A673 (cell line): Measurements from ENCODE around the gene SLC5A2.
"Not testable (repeated sequence)": the region's sequence is repeated elsewhere in the genome, so short reads cannot be mapped to it uniquely, and the experiment has no call there.

Source experiments
- EZH2 ChIP-seq: fragments of 200-600 bp; sonication (generic); IDR thresholded peaks from 2 replicates; pipeline ENCODE4 v1.6.1; 2017; ENCODE audit warnings: borderline replicate concordance, low read depth, mild to moderate bottlenecking, mixed read lengths, antibody characterized with exemption, low read length; ENCODE audit not compliant: poor library complexity, severe bottlenecking
- TF ChIP-seq, protein P1 (sequence below): fragments of 300-800, 200-600 bp; sonication (generic); conservative IDR thresholded peaks from 2 replicates; pipeline ENCODE4 v1.5.1; 2017; ENCODE audit warnings: low read depth, mild to moderate bottlenecking, antibody characterized with exemption, low read length, moderate library complexity, mixed read lengths

DNA sequence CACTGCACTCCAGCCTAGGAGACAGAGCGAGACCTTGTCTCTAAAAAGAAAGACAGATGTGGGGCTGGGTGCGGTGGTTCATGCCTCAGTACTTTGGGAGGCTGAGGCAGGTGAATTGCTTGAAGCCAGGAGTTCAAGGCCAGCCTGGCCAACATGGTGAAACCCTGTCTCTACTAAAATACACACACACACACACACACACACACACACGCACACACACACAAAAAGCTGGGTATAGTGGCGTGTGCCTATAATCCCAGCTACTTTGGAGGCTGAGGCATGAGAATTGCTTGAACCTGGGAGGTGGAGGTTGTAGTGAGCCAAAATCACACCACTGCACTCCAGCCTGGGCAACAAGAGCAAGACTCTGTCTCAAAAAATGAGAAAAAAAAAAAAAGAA lies 1.1 kb downstream of the SLC5A2 start:
- not testable (repeated sequence) for TF ChIP-seq EZH2
- TF ChIP-seq, protein P1, sequence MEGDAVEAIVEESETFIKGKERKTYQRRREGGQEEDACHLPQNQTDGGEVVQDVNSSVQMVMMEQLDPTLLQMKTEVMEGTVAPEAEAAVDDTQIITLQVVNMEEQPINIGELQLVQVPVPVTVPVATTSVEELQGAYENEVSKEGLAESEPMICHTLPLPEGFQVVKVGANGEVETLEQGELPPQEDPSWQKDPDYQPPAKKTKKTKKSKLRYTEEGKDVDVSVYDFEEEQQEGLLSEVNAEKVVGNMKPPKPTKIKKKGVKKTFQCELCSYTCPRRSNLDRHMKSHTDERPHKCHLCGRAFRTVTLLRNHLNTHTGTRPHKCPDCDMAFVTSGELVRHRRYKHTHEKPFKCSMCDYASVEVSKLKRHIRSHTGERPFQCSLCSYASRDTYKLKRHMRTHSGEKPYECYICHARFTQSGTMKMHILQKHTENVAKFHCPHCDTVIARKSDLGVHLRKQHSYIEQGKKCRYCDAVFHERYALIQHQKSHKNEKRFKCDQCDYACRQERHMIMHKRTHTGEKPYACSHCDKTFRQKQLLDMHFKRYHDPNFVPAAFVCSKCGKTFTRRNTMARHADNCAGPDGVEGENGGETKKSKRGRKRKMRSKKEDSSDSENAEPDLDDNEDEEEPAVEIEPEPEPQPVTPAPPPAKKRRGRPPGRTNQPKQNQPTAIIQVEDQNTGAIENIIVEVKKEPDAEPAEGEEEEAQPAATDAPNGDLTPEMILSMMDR = not testable (repeated sequence)
